Measurements from ENCODE around the gene TELO2.

TELO2 gene

GRCh38 chr16:1530883-1531637, 37.9 kb downstream of the TELO2 start:
- DNase-seq: no peak
- intact Hi-C loops (cut with DNase I): no loop called here

- DNase-seq: no peak
- intact Hi-C loops (cut with DNase I): no loop called here
Measured at GRCh38 chr16:1531638-1531910, 38.4 kb downstream of the TELO2 start.

GRCh38 chr16:1532081-1532760, 39.1 kb downstream of the TELO2 start:
- intact Hi-C loops (cut with DNase I): no loop called here
- no peak for DNase-seq

- DNase-seq: no peak
- intact Hi-C loops (cut with DNase I): no loop called here
Measured at GRCh38 chr16:1532771-1533170, 39.6 kb downstream of the TELO2 start.

GRCh38 chr16:1533443-1533951, 40.3 kb downstream of the TELO2 start, which contains the start of gene TMEM204:
Gene TMEM204 (plus strand): TSS chr16:1533666. CDS start chr16:1534276, 610 bp downstream.
- no peak for DNase-seq
- intact Hi-C loops (cut with DNase I): no loop called here

GRCh38 chr16:1534021-1535020, 41.2 kb downstream of the TELO2 start:
- DNase-seq: no peak
- intact Hi-C loops (cut with DNase I): no loop called here

GRCh38 chr16:1535391-1536291, 42.5 kb downstream of the TELO2 start:
- DNase-seq: no peak
- intact Hi-C loops (cut with DNase I): no loop called here

- no peak for DNase-seq
- intact Hi-C loops (cut with DNase I): no loop called here
Measured at GRCh38 chr16:1536601-1537000, 43.4 kb downstream of the TELO2 start.

- peak in 1 of 10 donors; percentile 78 for DNase-seq
- intact Hi-C loops (cut with DNase I): no loop called here
Measured at GRCh38 chr16:1537138-1537577, 44.0 kb downstream of the TELO2 start.

GRCh38 chr16:1537763-1538289, 44.7 kb downstream of the TELO2 start:
- no peak for DNase-seq
- intact Hi-C loops (cut with DNase I): no loop called here

GRCh38 chr16:1538804-1539520, 45.8 kb downstream of the TELO2 start:
- DNase-seq: peak in 1 of 10 donors; percentile 78
- intact Hi-C loops (cut with DNase I): no loop called here

- DNase-seq: no peak
- intact Hi-C loops (cut with DNase I): no loop called here
Measured at GRCh38 chr16:1539720-1540555, 46.8 kb downstream of the TELO2 start.

- intact Hi-C loops (cut with DNase I): no loop called here
- DNase-seq: no peak
Measured at GRCh38 chr16:1540556-1540855, 47.3 kb downstream of the TELO2 start.

- no peak for DNase-seq
Measured at GRCh38 chr16:1541293-1542165, 48.4 kb downstream of the TELO2 start.

GRCh38 chr16:1542166-1542500, 49.0 kb downstream of the TELO2 start:
- DNase-seq: no peak
- intact Hi-C loops (cut with DNase I): no loop called here

More at GRCh38 chr16:1541293-1542165, 48.4 kb downstream of the TELO2 start:
- intact Hi-C loops (cut with DNase I): no loop called here

- DNase-seq: no peak
- intact Hi-C loops (cut with DNase I): no loop called here
Measured at GRCh38 chr16:1542533-1542932, 49.4 kb downstream of the TELO2 start.

Data from posterior cingulate gyrus (tissue), 11 donors.